Activated CD8-positive, alpha-beta memory T cell treated with anti-CD3 and anti-CD28 coated beads for 1 hour (primary cell): Measurements from ENCODE around the gene GNPTG.
A peak's percentile ranks its signal among the peaks of the same experiment; 100 is the strongest.

ENCODE experiments used
- DNase-seq, 2 donors: peaks; one replicate each; pipeline ENCODE4 v3.0.0-alpha.2; 2020; ENCODE audit warnings: low read depth in 1 of 2; ENCODE audit errors: extremely low read depth in 1 of 2

Gene GNPTG

DNA sequence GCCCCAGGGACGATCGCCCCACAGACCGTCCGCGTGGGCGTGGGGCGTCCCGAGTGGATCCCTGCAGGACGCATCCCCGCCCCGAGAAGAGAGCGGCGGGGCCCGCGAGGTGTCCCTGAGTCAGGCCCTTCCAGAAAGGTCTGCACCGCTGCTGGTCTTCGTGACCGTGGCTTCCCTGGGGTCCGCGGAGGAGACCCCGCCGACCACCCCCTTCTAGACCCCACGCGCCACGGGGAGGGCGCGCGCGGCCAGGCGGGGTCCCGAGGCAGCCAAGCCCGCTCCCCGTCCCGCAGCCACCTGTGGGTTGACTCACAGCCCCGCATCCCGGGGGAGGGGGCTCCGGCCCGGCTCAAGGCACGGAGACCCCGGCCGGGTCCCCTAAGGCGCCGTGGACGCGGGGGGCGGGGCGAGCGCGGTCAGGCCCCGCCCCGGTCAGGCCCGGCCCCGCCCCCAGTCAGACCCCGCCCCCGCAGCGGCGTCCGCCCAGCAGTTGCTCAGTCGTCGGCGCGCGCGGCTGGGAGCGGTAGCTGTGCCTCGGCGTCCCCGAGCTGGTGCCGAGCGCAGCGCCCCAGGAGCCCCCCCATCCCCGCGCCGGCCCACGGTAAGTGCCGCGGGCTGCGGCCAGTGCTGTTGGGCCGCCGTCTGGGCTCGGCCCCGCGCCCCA is 18.4 kb upstream of the GNPTG start, which contains the start of gene BAIAP3:
Gene BAIAP3, plus strand, starts transcription at position 497 of the 664 bp plus-strand sequence. CDS start 4,905 bp downstream, outside the sequence.
- peak in 1 of 2 donors; percentile 53 for DNase-seq

DNA sequence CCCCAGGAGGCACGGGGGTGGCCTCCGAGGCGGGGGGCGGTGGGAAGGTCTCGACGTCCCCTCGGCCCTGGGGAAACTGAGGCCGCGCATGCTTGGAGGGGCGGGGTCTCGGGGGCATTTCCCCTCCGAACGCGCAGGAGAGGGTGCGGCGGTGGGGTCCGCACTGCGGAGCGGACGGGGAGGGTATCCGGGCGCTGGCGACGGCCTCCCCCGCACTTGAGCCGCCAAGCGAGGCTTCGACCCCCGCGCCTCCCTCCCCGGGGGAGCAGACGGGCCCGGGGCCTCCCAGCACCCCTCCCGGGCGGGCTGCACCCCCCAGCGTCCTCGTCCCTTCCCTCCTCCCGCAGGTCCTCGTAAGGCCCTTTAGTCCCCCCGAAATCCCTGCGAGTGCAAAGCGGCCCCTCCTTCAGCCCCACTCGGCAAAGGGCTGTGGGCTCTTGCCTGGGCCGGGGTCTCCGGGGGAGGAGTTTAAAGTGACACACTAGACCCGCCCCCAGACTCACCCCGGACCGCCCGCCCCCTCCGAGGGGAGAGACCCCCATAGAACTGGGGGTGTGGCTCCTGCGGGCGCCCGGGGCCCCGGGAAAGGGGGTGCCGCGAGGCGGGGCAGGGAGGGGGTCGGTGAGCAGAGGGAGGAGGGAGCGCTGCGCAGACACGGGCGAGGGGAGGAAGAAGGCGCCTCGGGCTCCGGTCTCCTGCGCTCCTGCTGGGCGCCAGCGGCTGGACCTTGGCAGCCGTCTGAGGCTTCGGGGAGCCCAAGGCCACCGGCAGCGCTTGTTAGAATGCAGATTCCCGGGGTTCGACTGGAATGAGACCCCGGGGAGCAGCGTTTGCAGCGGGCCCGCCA is 17.7 kb upstream of the GNPTG start:
- DNase-seq = no peak

- DNase-seq = no peak
These were observed 17.0 kb upstream of the GNPTG start for GRCh38 chr16:1334739-1335138.

GRCh38 chr16:1335211-1335971 is 16.3 kb upstream of the GNPTG start:
- no peak for DNase-seq

DNA sequence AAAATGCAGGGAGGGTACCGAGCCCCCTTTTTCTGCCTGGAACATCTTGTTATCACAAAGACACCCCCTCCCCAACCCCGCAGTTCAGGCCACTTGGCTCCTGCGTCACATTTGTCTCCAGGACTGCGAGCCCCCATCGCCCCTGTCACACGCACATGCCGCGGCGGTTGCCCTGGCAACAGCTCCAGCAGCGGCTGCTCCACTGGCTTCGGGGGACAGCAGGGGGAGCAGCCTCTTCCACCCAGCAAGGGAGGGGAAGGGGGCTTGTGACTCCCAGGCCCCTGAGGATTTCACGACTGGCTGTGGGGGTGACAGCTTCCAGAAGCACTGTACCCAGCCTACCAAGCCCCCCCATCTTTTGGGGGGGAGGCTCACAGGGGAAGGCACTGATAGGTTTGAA is 15.7 kb upstream of the GNPTG start:
- no peak for DNase-seq

DNA sequence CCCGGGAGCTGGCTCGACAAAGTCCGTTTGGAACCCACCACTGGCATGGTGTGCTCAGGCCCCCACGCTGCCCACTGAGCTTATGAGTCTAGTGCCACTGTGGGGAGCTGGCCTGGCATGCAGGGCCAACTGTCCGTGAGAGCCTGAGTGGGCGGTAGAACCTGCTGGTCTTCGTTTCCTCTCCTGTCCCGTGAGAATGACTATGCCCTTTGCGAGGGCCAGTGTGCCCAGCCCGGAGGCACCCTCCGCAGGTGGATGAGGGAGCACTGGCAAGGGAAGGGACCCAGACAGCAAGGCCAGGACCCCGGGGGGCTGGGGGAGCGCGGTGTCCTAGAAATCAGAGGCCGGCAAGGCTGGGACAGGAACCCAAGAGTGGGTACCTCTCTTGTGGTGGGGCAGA is 15.1 kb upstream of the GNPTG start:
- DNase-seq = no peak

DNA sequence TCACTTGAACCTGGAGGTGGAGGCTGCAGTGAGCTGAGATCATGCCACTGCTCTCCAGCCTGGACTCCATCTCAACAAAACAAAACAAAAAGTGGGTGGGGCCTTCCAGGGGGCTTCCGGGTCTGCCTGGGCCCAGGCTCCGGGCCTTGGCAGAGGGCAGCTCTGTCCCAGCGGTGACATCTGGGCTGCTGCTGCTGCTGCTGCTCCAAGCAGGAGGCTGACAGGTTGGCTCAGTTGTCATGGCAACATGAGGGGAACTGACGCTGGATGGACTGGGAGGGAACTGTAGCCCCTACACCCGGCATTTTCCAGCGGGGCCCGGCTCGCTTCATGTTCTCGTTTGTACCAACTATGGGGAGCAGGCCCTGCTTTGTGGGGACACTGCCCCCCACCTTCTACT is 14.2 kb upstream of the GNPTG start:
- DNase-seq = no peak

DNA sequence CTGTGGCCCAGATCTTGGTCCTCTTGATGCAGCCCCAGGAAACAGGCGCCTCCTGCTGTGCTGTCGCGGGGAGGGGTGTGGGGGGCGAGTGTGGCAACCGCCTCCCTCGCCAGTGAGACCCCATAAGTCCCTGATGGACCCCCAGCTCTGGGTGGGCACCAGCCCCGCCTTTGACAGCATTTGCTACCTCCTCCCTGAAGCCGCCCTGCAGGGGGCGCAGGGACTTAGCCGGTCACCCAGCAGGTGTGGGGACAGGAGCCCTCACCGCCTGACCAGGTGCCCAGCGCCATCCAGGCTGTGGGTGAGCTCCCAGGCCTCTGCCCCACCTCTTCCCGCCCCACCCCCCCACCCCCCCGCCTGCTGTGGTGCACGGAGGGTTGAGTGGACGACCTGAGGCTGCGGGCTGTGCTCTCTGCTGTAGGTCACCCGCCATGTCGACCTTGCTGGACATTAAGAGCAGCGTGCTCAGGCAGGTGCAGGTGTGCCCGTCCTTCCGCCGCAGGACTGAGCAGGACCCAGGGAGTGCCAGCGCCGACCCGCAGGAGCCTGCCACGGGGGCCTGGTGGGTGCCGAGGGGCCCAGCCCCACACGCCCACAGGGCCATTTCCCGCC is 13.5 kb upstream of the GNPTG start:
- no peak for DNase-seq

DNA sequence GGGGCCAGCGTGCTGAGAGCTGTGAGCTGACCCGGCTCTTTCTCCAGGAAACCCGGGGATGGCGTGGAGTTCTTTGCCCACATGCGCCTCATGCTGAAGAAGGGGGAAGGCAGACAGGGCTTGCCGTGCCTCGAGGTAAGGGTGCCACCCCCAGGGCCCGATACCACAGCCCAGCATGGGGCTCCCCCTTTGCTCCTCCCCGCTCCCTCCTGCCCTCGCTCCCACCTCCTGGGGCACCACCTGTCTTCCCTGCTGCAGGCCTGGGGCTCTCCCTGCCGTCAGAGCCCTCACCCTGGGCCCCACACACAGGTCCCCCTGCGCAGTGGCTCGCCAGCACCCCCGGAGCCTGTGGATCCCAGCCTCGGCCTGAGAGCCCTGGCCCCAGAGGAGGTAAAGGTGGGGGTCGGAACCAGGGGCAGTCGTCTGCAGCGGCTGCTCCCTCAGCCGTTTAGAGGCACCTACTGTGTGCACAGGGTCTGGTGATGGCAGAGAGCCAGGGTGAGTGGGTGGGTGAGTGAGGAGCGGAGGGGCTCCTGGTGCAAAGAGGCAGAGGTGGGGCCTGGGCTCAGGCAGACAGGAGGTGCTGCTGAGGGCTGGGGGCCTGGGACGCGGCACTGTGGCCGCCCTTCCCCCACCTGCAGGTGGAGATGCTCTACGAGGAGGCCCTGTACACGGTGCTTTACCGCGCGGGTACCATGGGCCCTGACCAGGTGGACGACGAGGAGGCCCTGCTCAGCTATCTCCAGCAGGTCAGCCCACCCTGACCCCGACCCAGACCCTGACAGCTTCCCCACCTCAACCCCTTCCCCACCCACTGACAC is 12.7 kb upstream of the GNPTG start:
- DNase-seq = no peak

DNA sequence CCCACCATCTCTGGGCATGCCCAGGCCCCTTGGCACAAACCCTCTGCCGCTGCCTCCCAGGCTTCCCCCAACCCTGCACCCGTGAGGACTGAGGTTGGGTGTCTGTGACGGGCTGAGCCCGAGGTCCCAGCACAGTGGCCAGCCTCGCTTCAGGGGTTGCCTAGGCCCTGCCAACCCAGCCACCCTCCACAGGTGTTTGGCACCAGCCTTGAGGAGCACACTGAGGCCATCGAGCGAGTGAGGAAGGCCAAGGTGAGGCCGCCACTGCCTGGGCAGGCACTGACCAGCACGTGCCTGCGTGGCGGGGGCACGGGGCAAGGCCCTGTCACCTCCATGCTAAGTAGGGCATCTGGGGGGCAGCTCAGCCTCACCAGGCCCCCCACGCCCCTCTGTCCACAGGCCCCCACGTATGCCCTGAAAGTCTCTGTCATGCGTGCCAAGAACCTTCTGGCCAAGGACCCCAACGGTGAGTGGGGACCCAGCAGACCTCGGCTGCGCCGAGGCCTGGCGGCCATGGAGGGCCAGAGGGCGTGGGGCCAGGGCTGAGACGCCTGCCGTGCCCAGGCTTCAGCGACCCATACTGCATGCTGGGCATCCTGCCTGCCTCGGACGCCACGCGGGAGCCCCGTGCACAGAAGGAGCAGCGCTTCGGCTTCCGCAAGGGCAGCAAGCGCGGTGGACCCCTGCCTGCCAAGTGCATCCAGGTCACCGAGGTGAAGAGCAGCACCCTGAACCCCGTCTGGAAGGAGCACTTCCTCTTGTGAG is 10.8 kb upstream of the GNPTG start:
- DNase-seq = no peak

GRCh38 chr16:1341495-1342420 is 10.0 kb upstream of the GNPTG start:
- no peak for DNase-seq

DNA sequence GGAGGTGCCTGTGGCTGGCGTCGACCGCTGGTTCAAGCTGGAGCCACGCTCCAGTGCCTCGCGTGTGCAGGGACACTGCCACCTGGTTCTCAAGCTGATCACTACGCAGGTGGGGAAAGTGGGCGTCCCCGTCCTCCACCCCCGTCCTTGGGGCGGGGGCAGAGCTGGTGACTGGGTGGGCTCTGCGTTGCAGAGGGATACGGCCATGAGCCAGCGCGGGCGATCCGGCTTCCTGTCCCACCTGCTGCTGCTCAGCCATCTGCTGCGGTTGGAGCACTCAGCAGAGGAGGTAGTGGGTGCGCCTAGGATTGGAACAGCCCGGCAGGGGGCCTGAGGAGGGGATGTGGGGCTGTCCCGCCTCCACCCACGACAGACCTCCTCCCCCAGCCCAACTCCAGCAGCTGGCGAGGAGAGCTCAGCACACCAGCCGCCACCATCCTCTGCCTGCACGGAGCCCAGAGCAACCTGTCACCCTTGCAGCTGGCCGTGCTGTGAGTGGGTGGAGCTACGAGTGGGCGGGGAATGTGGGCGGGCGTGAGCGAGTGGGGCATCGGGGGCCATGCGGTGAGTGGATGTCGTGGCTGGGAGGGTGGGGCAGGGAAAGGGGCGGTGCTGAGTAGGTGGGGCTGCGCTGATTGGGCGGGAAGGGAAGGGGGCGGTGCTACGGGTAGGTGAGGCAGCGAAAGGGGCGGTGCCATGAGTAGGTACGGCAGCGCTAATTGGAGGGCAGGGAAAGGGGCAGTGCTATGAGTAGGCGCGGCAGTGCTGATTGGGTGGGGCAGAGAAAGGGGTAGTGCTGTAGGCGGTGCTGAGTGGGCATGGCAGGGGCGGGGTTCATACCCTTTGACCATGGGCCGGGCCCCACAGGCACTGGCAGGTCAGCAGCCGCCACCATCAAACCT is 9.0 kb upstream of the GNPTG start:
- DNase-seq = peak; percentile 88 to 95

GRCh38 chr16:1343428-1344242 is 8.1 kb upstream of the GNPTG start:
- no peak for DNase-seq

GRCh38 chr16:1344499-1344898 is 7.2 kb upstream of the GNPTG start:
- no peak for DNase-seq

DNA sequence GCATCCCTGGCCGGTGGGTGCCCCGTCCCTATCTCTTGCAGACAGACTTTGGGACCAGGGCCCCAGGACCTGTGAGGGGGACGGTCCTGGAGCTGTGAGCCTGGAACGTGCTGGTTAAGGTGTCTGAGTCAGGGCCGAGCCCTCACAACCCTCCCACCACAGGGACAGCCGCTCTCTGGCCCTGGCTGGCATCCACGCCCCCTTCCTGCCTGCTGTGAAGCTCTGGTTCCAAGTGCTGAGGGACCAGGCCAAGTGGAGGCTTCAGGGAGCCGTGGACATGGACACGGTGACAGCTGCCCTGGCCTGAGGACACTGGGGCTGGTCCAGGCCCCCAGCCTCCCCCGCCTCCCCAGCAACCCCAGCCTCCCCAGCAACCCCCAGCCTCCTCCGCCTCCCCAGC is 6.6 kb upstream of the GNPTG start:
- no peak for DNase-seq

DNA sequence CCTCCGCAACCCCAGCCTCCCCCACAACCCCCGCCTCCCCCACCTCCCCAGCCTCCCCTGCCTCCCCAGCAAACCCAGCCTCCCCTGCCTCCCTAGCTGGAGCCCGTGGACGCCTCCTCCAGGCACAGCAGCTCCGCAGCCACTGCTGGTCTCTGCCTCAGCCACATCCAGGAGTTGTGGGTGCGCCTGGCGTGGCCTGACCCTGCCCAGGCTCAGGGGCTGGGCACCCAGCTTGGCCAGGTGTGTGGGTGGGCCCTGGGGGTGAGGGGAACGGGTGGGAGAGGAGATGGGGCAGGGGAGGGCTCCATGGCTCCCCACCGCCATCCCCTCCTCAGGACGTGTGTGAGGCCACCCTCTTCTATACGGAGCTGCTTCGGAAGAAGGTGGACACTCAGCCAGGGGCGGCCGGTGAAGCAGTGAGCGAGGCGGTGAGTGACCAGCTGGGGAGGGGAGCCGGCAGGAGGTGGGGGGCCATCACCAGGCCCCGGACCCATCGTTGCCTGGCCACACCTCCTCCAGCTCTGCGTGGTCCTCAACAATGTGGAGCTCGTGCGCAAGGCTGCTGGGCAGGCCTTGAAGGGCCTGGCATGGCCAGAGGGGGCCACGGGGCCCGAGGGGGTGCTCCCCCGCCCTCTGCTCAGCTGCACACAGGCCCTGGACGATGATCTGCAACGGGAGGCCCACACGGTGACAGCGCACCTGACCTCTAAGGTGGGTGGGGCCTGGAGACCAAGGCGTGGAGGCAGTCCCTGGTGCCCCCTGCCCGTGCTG is 5.9 kb upstream of the GNPTG start:
- no peak for DNase-seq
